ENCODE results near the gene GJB4. TPM values are rescaled to one million over a fixed set of nuclear protein-coding genes. Genes with fewer than 3 reads are reported as not detected.

The GJB4 gene
- total and polyA plus RNA-seq, 3 donors from 2014 or later, result not detected

- H3K27ac ChIP-seq, result no peak overlapping the region
- no peaks in the 10 kb centered on the region for H3K36me3 ChIP-seq (ENCODE audit: low read depth, missing control alignments)
- no peaks in the 10 kb centered on the region for H3K27me3 ChIP-seq
- no peak overlapping the region for H3K4me3 ChIP-seq
- intact Hi-C loops (cut with DNase I; ENCODE audit: low total_unique reads), result no loop called here
- WGBS, 2 donors, result 44 to 47% methylated on average over 14 of the region's 14 CpGs
- H3K4me1 ChIP-seq, result peaks cover 10% of the 10 kb centered on the region
- peak; percentile 88 for DNase-seq
- no peaks in the 10 kb centered on the region for H3K9me3 ChIP-seq
- TF ChIP-seq POLR2A (IDR thresholded peaks at IDR 0.05) (no peak), CTCF (IDR thresholded peaks at IDR 0.05) (peak; percentile 51 to 86 (median 85))
These were observed 27.2 kb downstream of the GJB4 start for GRCh38 chr1:34786521-34787325.

GRCh38 chr1:34787461-34788420, 28.2 kb downstream of the GJB4 start:
- DNase-seq, result no peak
- Histone ChIP-seq H3K36me3 (ENCODE audit: low read depth, missing control alignments) (no peaks in the 10 kb centered on the region), H3K4me3 (no peak overlapping the region), H3K27ac (no peak overlapping the region), H3K9me3 (no peaks in the 10 kb centered on the region), H3K4me1 (peaks cover 5% of the 10 kb centered on the region), H3K27me3 (no peaks in the 10 kb centered on the region)
- intact Hi-C loops (cut with DNase I; ENCODE audit: low total_unique reads), result no loop called here
- WGBS, 2 donors, result 47 to 52% methylated on average over 9 of the region's 9 CpGs
- TF ChIP-seq CTCF (IDR thresholded peaks at IDR 0.05), result peak in 1 of 3 experiments; percentile 5
- no peak for TF ChIP-seq POLR2A (IDR thresholded peaks at IDR 0.05)

GRCh38 chr1:34790985-34791384, 31.4 kb downstream of the GJB4 start:
- H3K9me3 ChIP-seq, result no peaks in the 10 kb centered on the region
- peak overlapping the region in 1 of 2 donors; percentile 10 for H3K27ac ChIP-seq
- 68 to 80% methylated on average over 1 to 6 of the region's 6 CpGs for WGBS, 2 donors
- H3K4me3 ChIP-seq, result no peak overlapping the region
- no peak for DNase-seq
- H3K36me3 ChIP-seq (ENCODE audit: low read depth, missing control alignments), result no peaks in the 10 kb centered on the region
- peaks cover 9% of the 10 kb centered on the region for H3K4me1 ChIP-seq
- no peaks in the 10 kb centered on the region for H3K27me3 ChIP-seq
- intact Hi-C loops (cut with DNase I; ENCODE audit: low total_unique reads), result loop anchor here (5.0 kb wide), 1 partner anchor 61 kb away; no protein-coding TSS in a partner anchor
- TF ChIP-seq CTCF (IDR thresholded peaks at IDR 0.05) (no peak), POLR2A (IDR thresholded peaks at IDR 0.05) (no peak)

GRCh38 chr1:34792424-34792823, 32.9 kb downstream of the GJB4 start:
- Histone ChIP-seq H3K9me3 (no peaks in the 10 kb centered on the region), H3K4me1 (peaks cover 5% of the 10 kb centered on the region), H3K27me3 (no peaks in the 10 kb centered on the region), H3K27ac (peak overlapping the region in 1 of 2 donors; percentile 76), H3K36me3 (ENCODE audit: low read depth, missing control alignments) (no peaks in the 10 kb centered on the region), H3K4me3 (peak overlapping the region; percentile 47 to 61)
- WGBS, 2 donors, result 57 to 64% methylated on average over 5 to 10 of the region's 10 CpGs
- intact Hi-C loops (cut with DNase I; ENCODE audit: low total_unique reads), result loop anchor here (5.0 kb wide), 1 partner anchor 60 kb away; no protein-coding TSS in a partner anchor
- no peak for DNase-seq
- TF ChIP-seq POLR2A (IDR thresholded peaks at IDR 0.05), result no peak
- no peak for TF ChIP-seq CTCF (IDR thresholded peaks at IDR 0.05)
